Measurements from ENCODE around the gene TMEM45B. TPM values are rescaled to one million over a fixed set of nuclear protein-coding genes. Genes with fewer than 3 reads are reported as not detected.
"Not testable (repeated sequence)": the region's sequence is repeated elsewhere in the genome, so short reads cannot be mapped to it uniquely, and the experiment has no call there.

The TMEM45B gene
- total and polyA plus RNA-seq, 2 experiments from 2014 or later, result 0.11 to 0.38 TPM

DNA sequence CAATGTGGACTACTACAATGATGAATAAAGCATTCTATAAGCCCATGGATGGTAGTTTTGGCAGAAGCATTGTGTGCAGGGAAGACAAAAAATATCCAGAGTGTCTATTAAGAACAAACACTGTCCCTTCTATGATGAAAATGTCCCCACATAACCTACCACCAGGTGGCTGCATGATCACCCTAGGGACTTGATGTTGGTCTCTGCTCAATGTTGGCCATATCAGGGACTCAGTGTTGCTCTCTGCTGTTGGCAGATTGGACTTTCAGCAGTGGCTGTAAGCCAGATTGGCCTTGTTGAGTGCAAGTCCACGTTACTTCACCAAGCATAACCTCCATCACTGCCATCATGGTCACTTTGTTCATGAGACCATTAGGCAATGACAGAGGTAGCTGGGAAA, 44.2 kb upstream of the TMEM45B start:
- not testable (repeated sequence) for H3K4me3 ChIP-seq; H3K27ac ChIP-seq (ENCODE audit: low read depth); H3K27me3 Mint-ChIP-seq (ENCODE audit: insufficient read depth, low read depth, poor library complexity); H4K20me1 ChIP-seq (replicated peaks; ENCODE audit: insufficient read depth); H3K27ac Mint-ChIP-seq; H3K9me3 Mint-ChIP-seq; ATAC-seq; H3K4me3 Mint-ChIP-seq; H3F3A ChIP-seq (replicated peaks; ENCODE audit: low read depth); H3K36me3 Mint-ChIP-seq (ENCODE audit: low read depth); H3K4me2 ChIP-seq; H2AFZ ChIP-seq; H3K79me2 ChIP-seq (replicated peaks; ENCODE audit: insufficient read depth); H3K9me2 ChIP-seq (ENCODE audit: insufficient read depth); H3K4me1 ChIP-seq (ENCODE audit: insufficient read depth); H3K4me1 Mint-ChIP-seq; H3K36me3 ChIP-seq (ENCODE audit: insufficient read depth); H3K27me3 ChIP-seq (ENCODE audit: insufficient read depth)
- peak; percentile 5 for DNase-seq (ENCODE audit: low spot score)
- TF ChIP-seq, protein P1, sequence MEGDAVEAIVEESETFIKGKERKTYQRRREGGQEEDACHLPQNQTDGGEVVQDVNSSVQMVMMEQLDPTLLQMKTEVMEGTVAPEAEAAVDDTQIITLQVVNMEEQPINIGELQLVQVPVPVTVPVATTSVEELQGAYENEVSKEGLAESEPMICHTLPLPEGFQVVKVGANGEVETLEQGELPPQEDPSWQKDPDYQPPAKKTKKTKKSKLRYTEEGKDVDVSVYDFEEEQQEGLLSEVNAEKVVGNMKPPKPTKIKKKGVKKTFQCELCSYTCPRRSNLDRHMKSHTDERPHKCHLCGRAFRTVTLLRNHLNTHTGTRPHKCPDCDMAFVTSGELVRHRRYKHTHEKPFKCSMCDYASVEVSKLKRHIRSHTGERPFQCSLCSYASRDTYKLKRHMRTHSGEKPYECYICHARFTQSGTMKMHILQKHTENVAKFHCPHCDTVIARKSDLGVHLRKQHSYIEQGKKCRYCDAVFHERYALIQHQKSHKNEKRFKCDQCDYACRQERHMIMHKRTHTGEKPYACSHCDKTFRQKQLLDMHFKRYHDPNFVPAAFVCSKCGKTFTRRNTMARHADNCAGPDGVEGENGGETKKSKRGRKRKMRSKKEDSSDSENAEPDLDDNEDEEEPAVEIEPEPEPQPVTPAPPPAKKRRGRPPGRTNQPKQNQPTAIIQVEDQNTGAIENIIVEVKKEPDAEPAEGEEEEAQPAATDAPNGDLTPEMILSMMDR (conservative IDR thresholded peaks at IDR 0.05; ENCODE audit: low read depth in 2 of 2), result peak; percentile 15 to 24; a peak in 1 of 4 replicates

- ATAC-seq (no peak), DNase-seq (ENCODE audit: low spot score) (no peak)
- no peaks in the 10 kb centered on the region for H3K36me3 Mint-ChIP-seq (ENCODE audit: low read depth)
- no peaks in the 10 kb centered on the region for H3K36me3 ChIP-seq (ENCODE audit: insufficient read depth)
- no peaks in the 10 kb centered on the region for H4K20me1 ChIP-seq (replicated peaks; ENCODE audit: insufficient read depth)
- H3K4me1 ChIP-seq (ENCODE audit: insufficient read depth), result no peaks in the 10 kb centered on the region
- no peaks in the 10 kb centered on the region for H3F3A ChIP-seq (replicated peaks; ENCODE audit: low read depth)
- no peaks in the 10 kb centered on the region for H3K9me2 ChIP-seq (ENCODE audit: insufficient read depth)
- H3K27ac Mint-ChIP-seq, result no peak overlapping the region
- H3K4me3 ChIP-seq, result no peak overlapping the region
- H3K4me1 Mint-ChIP-seq, result no peaks in the 10 kb centered on the region
- H3K27ac ChIP-seq (ENCODE audit: low read depth), result no peak overlapping the region
- H3K27me3 Mint-ChIP-seq (ENCODE audit: insufficient read depth, low read depth, poor library complexity), result no peaks in the 10 kb centered on the region
- no peak overlapping the region for H3K4me2 ChIP-seq
- H3K79me2 ChIP-seq (replicated peaks; ENCODE audit: insufficient read depth), result no peaks in the 10 kb centered on the region
- 0 out of 2 replicates have a peak overlapping the region, but pooled peaks have one; percentile 34 for H2AFZ ChIP-seq
- no peaks in the 10 kb centered on the region for H3K27me3 ChIP-seq (ENCODE audit: insufficient read depth)
- H3K4me3 Mint-ChIP-seq, result no peak overlapping the region
- H3K9me3 Mint-ChIP-seq, result no peaks in the 10 kb centered on the region
- no peak for TF ChIP-seq NANOG (IDR thresholded peaks at IDR 0.05; ENCODE audit: borderline replicate concordance)
- TF ChIP-seq POLR2AphosphoS5 (IDR thresholded peaks at IDR 0.05; ENCODE audit: low read depth), result no peak
- TF ChIP-seq, protein P2, sequence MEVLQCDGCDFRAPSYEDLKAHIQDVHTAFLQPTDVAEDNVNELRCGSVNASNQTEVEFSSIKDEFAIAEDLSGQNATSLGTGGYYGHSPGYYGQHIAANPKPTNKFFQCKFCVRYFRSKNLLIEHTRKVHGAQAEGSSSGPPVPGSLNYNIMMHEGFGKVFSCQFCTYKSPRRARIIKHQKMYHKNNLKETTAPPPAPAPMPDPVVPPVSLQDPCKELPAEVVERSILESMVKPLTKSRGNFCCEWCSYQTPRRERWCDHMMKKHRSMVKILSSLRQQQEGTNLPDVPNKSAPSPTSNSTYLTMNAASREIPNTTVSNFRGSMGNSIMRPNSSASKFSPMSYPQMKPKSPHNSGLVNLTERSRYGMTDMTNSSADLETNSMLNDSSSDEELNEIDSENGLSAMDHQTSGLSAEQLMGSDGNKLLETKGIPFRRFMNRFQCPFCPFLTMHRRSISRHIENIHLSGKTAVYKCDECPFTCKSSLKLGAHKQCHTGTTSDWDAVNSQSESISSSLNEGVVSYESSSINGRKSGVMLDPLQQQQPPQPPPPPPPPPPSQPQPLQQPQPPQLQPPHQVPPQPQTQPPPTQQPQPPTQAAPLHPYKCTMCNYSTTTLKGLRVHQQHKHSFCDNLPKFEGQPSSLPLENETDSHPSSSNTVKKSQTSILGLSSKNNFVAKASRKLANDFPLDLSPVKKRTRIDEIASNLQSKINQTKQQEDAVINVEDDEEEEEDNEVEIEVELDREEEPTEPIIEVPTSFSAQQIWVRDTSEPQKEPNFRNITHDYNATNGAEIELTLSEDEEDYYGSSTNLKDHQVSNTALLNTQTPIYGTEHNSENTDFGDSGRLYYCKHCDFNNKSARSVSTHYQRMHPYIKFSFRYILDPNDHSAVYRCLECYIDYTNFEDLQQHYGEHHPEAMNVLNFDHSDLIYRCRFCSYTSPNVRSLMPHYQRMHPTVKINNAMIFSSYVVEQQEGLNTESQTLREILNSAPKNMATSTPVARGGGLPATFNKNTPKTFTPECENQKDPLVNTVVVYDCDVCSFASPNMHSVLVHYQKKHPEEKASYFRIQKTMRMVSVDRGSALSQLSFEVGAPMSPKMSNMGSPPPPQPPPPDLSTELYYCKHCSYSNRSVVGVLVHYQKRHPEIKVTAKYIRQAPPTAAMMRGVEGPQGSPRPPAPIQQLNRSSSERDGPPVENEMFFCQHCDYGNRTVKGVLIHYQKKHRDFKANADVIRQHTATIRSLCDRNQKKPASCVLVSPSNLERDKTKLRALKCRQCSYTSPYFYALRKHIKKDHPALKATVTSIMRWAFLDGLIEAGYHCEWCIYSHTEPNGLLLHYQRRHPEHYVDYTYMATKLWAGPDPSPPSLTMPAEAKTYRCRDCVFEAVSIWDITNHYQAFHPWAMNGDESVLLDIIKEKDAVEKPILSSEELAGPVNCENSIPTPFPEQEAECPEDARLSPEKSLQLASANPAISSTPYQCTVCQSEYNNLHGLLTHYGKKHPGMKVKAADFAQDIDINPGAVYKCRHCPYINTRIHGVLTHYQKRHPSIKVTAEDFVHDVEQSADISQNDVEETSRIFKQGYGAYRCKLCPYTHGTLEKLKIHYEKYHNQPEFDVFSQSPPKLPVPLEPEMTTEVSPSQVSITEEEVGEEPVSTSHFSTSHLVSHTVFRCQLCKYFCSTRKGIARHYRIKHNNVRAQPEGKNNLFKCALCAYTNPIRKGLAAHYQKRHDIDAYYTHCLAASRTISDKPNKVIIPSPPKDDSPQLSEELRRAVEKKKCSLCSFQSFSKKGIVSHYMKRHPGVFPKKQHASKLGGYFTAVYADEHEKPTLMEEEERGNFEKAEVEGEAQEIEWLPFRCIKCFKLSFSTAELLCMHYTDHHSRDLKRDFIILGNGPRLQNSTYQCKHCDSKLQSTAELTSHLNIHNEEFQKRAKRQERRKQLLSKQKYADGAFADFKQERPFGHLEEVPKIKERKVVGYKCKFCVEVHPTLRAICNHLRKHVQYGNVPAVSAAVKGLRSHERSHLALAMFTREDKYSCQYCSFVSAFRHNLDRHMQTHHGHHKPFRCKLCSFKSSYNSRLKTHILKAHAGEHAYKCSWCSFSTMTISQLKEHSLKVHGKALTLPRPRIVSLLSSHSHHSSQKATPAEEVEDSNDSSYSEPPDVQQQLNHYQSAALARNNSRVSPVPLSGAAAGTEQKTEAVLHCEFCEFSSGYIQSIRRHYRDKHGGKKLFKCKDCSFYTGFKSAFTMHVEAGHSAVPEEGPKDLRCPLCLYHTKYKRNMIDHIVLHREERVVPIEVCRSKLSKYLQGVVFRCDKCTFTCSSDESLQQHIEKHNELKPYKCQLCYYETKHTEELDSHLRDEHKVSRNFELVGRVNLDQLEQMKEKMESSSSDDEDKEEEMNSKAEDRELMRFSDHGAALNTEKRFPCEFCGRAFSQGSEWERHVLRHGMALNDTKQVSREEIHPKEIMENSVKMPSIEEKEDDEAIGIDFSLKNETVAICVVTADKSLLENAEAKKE (CRISPR knock-in tag; IDR thresholded peaks at IDR 0.05), result no peak
- TF ChIP-seq CREB1 (CRISPR knock-in tag; IDR thresholded peaks at IDR 0.05; ENCODE audit: low read depth), result no peak
- TF ChIP-seq STAT1 (IDR thresholded peaks at IDR 0.05; ENCODE audit: unreplicated experiment), result no peak
- no peak for TF ChIP-seq ZNF114 (CRISPR knock-in tag; IDR thresholded peaks at IDR 0.05)
- TF ChIP-seq REST (IDR thresholded peaks at IDR 0.05; ENCODE audit: unreplicated experiment), result no peak
- TF ChIP-seq, protein P1 (conservative IDR thresholded peaks at IDR 0.05; ENCODE audit: low read depth in 2 of 2), result no peak
Measured at GRCh38 chr11:129778877-129779276, 36.8 kb upstream of the TMEM45B start.

Measured in GM23338 (cell line).